Measurements from ENCODE around the gene ATOSA. TPM values are rescaled to one million over a fixed set of nuclear protein-coding genes. Genes with fewer than 3 reads are reported as not detected.

The ATOSA gene
- 63.3 TPM for total RNA-seq

GRCh38 chr15:52679232-52680040, at the start of gene ATOSA:
Gene ATOSA (minus strand): TSS chr15:52679388. CDS start chr15:52678021, 1,367 bp downstream.
- no peaks in the 10 kb centered on the region for H3K36me3 ChIP-seq
- H3K27me3 ChIP-seq, result no peaks in the 10 kb centered on the region
- peaks cover 36% of the 10 kb centered on the region for H3K4me1 ChIP-seq
- intact Hi-C loops (cut with DNase I), result no loop called here
- TF ChIP-seq POLR2AphosphoS5 (IDR thresholded peaks at IDR 0.05; ENCODE audit: insufficient read depth in 1 of 2, low read depth in 1 of 2), result peak; percentile 84 to 85
- TF ChIP-seq POLR2A (IDR thresholded peaks at IDR 0.05), result peak in 1 of 2 donors; percentile 84
- no peak for TF ChIP-seq CTCF (IDR thresholded peaks at IDR 0.05)
- peak within 1 kb of the TSS; percentile 99 for H3K27ac ChIP-seq
- no peaks in the 10 kb centered on the region for H3K9me3 ChIP-seq
- peak in 1 of 2 donors; percentile 96 for DNase-seq (ENCODE audit: extremely low spot score in 2 of 2)
- peak within 1 kb of the TSS; percentile 92 to 99 for H3K4me3 ChIP-seq

DNA sequence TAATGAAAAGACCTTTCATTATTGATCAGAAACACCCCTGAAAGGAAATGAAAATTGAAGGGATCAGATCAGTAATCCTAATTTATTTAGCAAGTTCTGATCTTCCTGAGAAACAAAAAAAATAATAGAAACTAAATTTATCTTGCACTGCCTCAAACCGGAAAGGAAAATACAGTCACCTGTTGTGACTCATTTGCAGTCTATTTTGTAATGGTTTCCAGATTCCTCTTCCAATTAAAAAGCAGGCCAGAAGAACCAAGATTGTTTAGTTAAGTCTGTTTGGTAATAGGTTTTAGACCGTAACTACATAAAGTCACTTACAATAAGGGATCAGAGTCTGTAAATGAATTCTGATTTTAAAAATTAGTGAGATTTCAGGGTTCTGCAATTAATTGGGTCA, 49.7 kb upstream of the ATOSA start:
- DNase-seq (ENCODE audit: extremely low spot score in 2 of 2), result no peak
- intact Hi-C loops (cut with DNase I), result no loop called here
- H3K36me3 ChIP-seq, result no peaks in the 10 kb centered on the region
- no peak overlapping the region for H3K27ac ChIP-seq
- TF ChIP-seq POLR2AphosphoS5 (IDR thresholded peaks at IDR 0.05; ENCODE audit: insufficient read depth in 1 of 2, low read depth in 1 of 2) (peak in 1 of 2 donors; percentile 64), CTCF (IDR thresholded peaks at IDR 0.05) (no peak), POLR2A (IDR thresholded peaks at IDR 0.05) (no peak)
- no peak overlapping the region for H3K4me3 ChIP-seq
- H3K27me3 ChIP-seq, result no peaks in the 10 kb centered on the region
- H3K9me3 ChIP-seq, result no peaks in the 10 kb centered on the region
- peaks cover 8% of the 10 kb centered on the region for H3K4me1 ChIP-seq

DNA sequence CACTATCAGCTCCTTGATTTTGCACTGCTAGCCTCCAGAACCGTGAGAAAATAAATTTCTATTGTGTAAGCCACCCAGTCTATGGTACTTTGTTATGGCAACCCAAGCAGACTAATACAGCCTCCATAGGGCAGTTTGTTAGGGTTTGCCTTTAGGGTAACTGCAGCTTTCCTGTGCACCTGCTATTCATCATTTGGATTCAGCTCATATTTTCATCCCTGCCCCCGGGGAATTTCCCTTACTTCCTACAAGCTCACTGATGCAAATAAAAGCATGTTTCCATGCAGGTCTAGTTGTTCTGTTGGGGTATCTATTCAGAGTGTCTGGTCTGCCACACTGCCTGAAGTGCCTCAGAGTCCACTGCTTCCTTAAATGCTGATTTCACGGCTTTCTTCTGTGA, 48.6 kb upstream of the ATOSA start:
- Histone ChIP-seq H3K4me1 (peaks cover 8% of the 10 kb centered on the region), H3K36me3 (no peaks in the 10 kb centered on the region), H3K4me3 (no peak overlapping the region), H3K27me3 (no peaks in the 10 kb centered on the region), H3K27ac (no peak overlapping the region), H3K9me3 (no peaks in the 10 kb centered on the region)
- no peak for DNase-seq (ENCODE audit: extremely low spot score in 2 of 2)
- no peak for TF ChIP-seq POLR2A (IDR thresholded peaks at IDR 0.05)
- no peak for TF ChIP-seq CTCF (IDR thresholded peaks at IDR 0.05)
- no peak for TF ChIP-seq POLR2AphosphoS5 (IDR thresholded peaks at IDR 0.05; ENCODE audit: insufficient read depth in 1 of 2, low read depth in 1 of 2)
- intact Hi-C loops (cut with DNase I), result no loop called here

- peaks cover 8% of the 10 kb centered on the region for H3K4me1 ChIP-seq
- H3K27ac ChIP-seq, result no peak overlapping the region
- TF ChIP-seq CTCF (IDR thresholded peaks at IDR 0.05) (no peak), POLR2AphosphoS5 (IDR thresholded peaks at IDR 0.05; ENCODE audit: insufficient read depth in 1 of 2, low read depth in 1 of 2) (no peak), POLR2A (IDR thresholded peaks at IDR 0.05) (no peak)
- no peaks in the 10 kb centered on the region for H3K36me3 ChIP-seq
- intact Hi-C loops (cut with DNase I), result no loop called here
- H3K4me3 ChIP-seq, result no peak overlapping the region
- H3K27me3 ChIP-seq, result no peaks in the 10 kb centered on the region
- no peak for DNase-seq (ENCODE audit: extremely low spot score in 2 of 2)
- no peaks in the 10 kb centered on the region for H3K9me3 ChIP-seq
Observed at GRCh38 chr15:52726195-52726594, 47.0 kb upstream of the ATOSA start.

- no peak for DNase-seq (ENCODE audit: extremely low spot score in 2 of 2)
- H3K36me3 ChIP-seq, result no peaks in the 10 kb centered on the region
- no peaks in the 10 kb centered on the region for H3K27me3 ChIP-seq
- no peak overlapping the region for H3K4me3 ChIP-seq
- no peaks in the 10 kb centered on the region for H3K4me1 ChIP-seq
- no peak overlapping the region for H3K27ac ChIP-seq
- intact Hi-C loops (cut with DNase I), result no loop called here
- H3K9me3 ChIP-seq, result no peaks in the 10 kb centered on the region
- no peak for TF ChIP-seq CTCF (IDR thresholded peaks at IDR 0.05)
- no peak for TF ChIP-seq POLR2A (IDR thresholded peaks at IDR 0.05)
- TF ChIP-seq POLR2AphosphoS5 (IDR thresholded peaks at IDR 0.05; ENCODE audit: insufficient read depth in 1 of 2, low read depth in 1 of 2), result no peak
Observed at GRCh38 chr15:52718551-52718950, 39.4 kb upstream of the ATOSA start.
